SH-SY5Y (cell line): ENCODE results near the gene DVL1.

ENCODE experiments used
- GATA2 ChIP-seq: IDR thresholded peaks from 2 replicates; pipeline ENCODE4 v1.6.1; 2011; ENCODE audit warnings: mild to moderate bottlenecking, low read depth, low read length
- GATA3 ChIP-seq: IDR thresholded peaks from 2 replicates; pipeline ENCODE4 v1.6.1; 2011; ENCODE audit warnings: low read depth, mild to moderate bottlenecking, low read length, moderate library complexity

The DVL1 gene

GRCh38 chr1:1322418-1322817 is 26.8 kb downstream of the DVL1 start:
- TF ChIP-seq GATA2 (no peak), GATA3 (no peak)

GRCh38 chr1:1321477-1321876 is 27.7 kb downstream of the DVL1 start:
- TF ChIP-seq GATA3 (no peak), GATA2 (no peak)

GRCh38 chr1:1320666-1321448 is 28.4 kb downstream of the DVL1 start:
- TF ChIP-seq GATA3 (no peak), GATA2 (no peak)

GRCh38 chr1:1319646-1319941 is 29.6 kb downstream of the DVL1 start:
- TF ChIP-seq GATA2 (no peak), GATA3 (no peak)

GRCh38 chr1:1318777-1319645 is 30.2 kb downstream of the DVL1 start:
- TF ChIP-seq GATA2 (no peak), GATA3 (no peak)

- TF ChIP-seq GATA3 (no peak), GATA2 (no peak)
These were observed 31.0 kb downstream of the DVL1 start for GRCh38 chr1:1318131-1318652.

GRCh38 chr1:1317420-1317819 is 31.8 kb downstream of the DVL1 start:
- TF ChIP-seq GATA2, result no peak
- no peak for TF ChIP-seq GATA3

- TF ChIP-seq GATA2 (no peak), GATA3 (no peak)
These were observed 33.7 kb downstream of the DVL1 start for GRCh38 chr1:1315435-1315954.

- TF ChIP-seq GATA3 (no peak), GATA2 (no peak)
These were observed 34.4 kb downstream of the DVL1 start for GRCh38 chr1:1314678-1315335.

GRCh38 chr1:1314237-1314586 is 35.0 kb downstream of the DVL1 start:
- no peak for TF ChIP-seq GATA2
- no peak for TF ChIP-seq GATA3

GRCh38 chr1:1313500-1314236 is 35.5 kb downstream of the DVL1 start:
- TF ChIP-seq GATA3 (no peak), GATA2 (no peak)

- no peak for TF ChIP-seq GATA3
- no peak for TF ChIP-seq GATA2
These were observed 36.5 kb downstream of the DVL1 start for GRCh38 chr1:1312450-1313314.
